ENCODE data around the gene MYO1H. TPM values are rescaled to one million over a fixed set of nuclear protein-coding genes. Genes with fewer than 3 reads are reported as not detected.

The MYO1H gene
- total RNA-seq, 4 donors from 2014 or later: not detected

GRCh38 chr12:109302770-109303169 lies 44.9 kb upstream of the MYO1H start:
- intact Hi-C loops (cut with DNase I; ENCODE audit: low total_unique reads) (no loop called here), in situ Hi-C loops (cut with MboI; ENCODE audit: low pct_ligation_motif_present in 1 of 4, low pct_unique_long_range_greater_than_20kb in 1 of 4, low sequenced_read_pairs in 3 of 4) (no loop called here)
- DNase-seq: no peak
- H3K27me3 ChIP-seq: peaks cover 35% of the 10 kb centered on the region
- H3K27ac ChIP-seq: no peak overlapping the region
- TF ChIP-seq EP300 (IDR thresholded peaks at IDR 0.05; ENCODE audit: low read depth) (no peak), POLR2AphosphoS5 (IDR thresholded peaks at IDR 0.05) (no peak), POLR2A (IDR thresholded peaks at IDR 0.05) (no peak), CTCF (IDR thresholded peaks at IDR 0.05) (no peak)
- 66% methylated on average over 5 of the region's 5 CpGs; no CpG with 5 or more reads in 1 of the 2 donors for WGBS, 2 donors (ENCODE audit: low coverage in 1 of 2)
- no peaks in the 10 kb centered on the region for H3K9me3 ChIP-seq
- H3K36me3 ChIP-seq: no peaks in the 10 kb centered on the region
- no peak overlapping the region for H3K4me3 ChIP-seq
- H3K4me1 ChIP-seq: no peaks in the 10 kb centered on the region

DNA sequence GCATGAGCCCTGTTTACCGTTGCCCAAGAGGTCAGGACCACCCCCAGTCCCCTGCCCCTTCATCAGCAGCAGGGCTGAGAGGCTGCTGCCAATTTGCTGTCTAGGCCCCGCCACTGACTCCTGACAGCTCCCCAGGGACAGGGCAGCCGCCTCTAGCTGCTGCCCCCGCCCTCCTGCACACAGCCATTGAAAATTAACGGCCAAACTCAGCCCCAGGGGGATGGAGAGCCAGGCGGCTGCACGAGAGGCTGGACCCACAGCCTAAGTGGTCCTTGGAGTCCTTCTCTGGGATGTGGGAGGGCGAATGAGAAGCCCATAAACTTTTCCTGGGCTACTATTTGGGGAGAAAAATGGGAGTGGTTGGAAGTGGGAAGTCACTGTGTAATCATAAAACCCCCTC lies 43.2 kb upstream of the MYO1H start:
- TF ChIP-seq POLR2AphosphoS5 (IDR thresholded peaks at IDR 0.05) (no peak), POLR2A (IDR thresholded peaks at IDR 0.05) (no peak), EP300 (IDR thresholded peaks at IDR 0.05; ENCODE audit: low read depth) (no peak), CTCF (IDR thresholded peaks at IDR 0.05) (no peak)
- WGBS, 2 donors (ENCODE audit: low coverage in 1 of 2): 49% methylated on average over 8 of the region's 8 CpGs; no CpG with 5 or more reads in 1 of the 2 donors
- no peak overlapping the region for H3K4me3 ChIP-seq
- H3K27me3 ChIP-seq: peaks cover 52% of the 10 kb centered on the region
- H3K9me3 ChIP-seq: no peaks in the 10 kb centered on the region
- H3K27ac ChIP-seq: no peak overlapping the region
- intact Hi-C loops (cut with DNase I; ENCODE audit: low total_unique reads) (no loop called here), in situ Hi-C loops (cut with MboI; ENCODE audit: low pct_ligation_motif_present in 1 of 4, low pct_unique_long_range_greater_than_20kb in 1 of 4, low sequenced_read_pairs in 3 of 4) (no loop called here)
- H3K4me1 ChIP-seq: peaks cover 6 to 9% (median 9%) of the 10 kb centered on the region in 4 donors
- DNase-seq: no peak
- H3K36me3 ChIP-seq: no peaks in the 10 kb centered on the region

GRCh38 chr12:109305547-109305946 lies 42.2 kb upstream of the MYO1H start:
- Histone ChIP-seq H3K27ac (no peak overlapping the region), H3K27me3 (peaks cover 60% of the 10 kb centered on the region), H3K4me3 (no peak overlapping the region), H3K9me3 (no peaks in the 10 kb centered on the region), H3K36me3 (no peaks in the 10 kb centered on the region), H3K4me1 (peaks cover 6 to 15% (median 14%) of the 10 kb centered on the region in 4 donors)
- DNase-seq: no peak
- WGBS, 2 donors (ENCODE audit: low coverage in 1 of 2): 70 to 86% methylated on average over 4 to 6 of the region's 6 CpGs
- in situ Hi-C loops (cut with MboI; ENCODE audit: low pct_ligation_motif_present in 1 of 4, low pct_unique_long_range_greater_than_20kb in 1 of 4, low sequenced_read_pairs in 3 of 4) (no loop called here), intact Hi-C loops (cut with DNase I; ENCODE audit: low total_unique reads) (no loop called here)
- TF ChIP-seq POLR2AphosphoS5 (IDR thresholded peaks at IDR 0.05) (no peak), POLR2A (IDR thresholded peaks at IDR 0.05) (no peak), EP300 (IDR thresholded peaks at IDR 0.05; ENCODE audit: low read depth) (no peak), CTCF (IDR thresholded peaks at IDR 0.05) (no peak)

DNA sequence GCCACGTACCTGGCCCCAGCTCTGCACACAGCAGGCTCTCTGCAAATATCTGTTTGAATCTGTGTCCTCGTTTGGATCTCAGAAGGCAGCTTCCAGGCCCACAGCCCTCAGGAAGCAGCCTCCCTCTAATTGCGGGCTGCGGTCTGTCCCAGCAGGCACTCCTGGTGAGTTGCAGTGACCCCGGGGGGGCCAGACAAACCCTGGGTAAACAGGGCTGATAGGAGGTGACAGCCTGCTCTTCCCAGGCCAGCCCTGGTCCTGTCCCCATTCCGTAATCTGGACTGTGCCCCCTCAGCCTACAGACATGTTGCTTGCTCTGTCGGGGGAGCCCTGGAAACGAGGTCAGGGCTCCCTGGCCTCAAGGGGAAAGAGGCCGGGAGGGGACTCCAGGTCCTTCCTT lies 40.6 kb upstream of the MYO1H start:
- Histone ChIP-seq H3K36me3 (no peaks in the 10 kb centered on the region), H3K27me3 (peaks cover 75% of the 10 kb centered on the region), H3K27ac (no peak overlapping the region), H3K4me1 (peaks cover 6 to 20% (median 16%) of the 10 kb centered on the region in 4 donors), H3K4me3 (no peak overlapping the region), H3K9me3 (no peaks in the 10 kb centered on the region)
- in situ Hi-C loops (cut with MboI; ENCODE audit: low pct_ligation_motif_present in 1 of 4, low pct_unique_long_range_greater_than_20kb in 1 of 4, low sequenced_read_pairs in 3 of 4): no loop called here
- TF ChIP-seq EP300 (IDR thresholded peaks at IDR 0.05; ENCODE audit: low read depth) (no peak), POLR2AphosphoS5 (IDR thresholded peaks at IDR 0.05) (no peak), POLR2A (IDR thresholded peaks at IDR 0.05) (no peak), CTCF (IDR thresholded peaks at IDR 0.05) (no peak)
- intact Hi-C loops (cut with DNase I; ENCODE audit: low total_unique reads): no loop called here
- no peak for DNase-seq
- 68% methylated on average over 9 of the region's 9 CpGs; no CpG with 5 or more reads in 1 of the 2 donors for WGBS, 2 donors (ENCODE audit: low coverage in 1 of 2)
